OCI-LY7 (cell line): ENCODE results near the gene RNF212. TPM values are rescaled to one million over a fixed set of nuclear protein-coding genes. Genes with fewer than 3 reads are reported as not detected.

Source experiments
- BruUV-seq: library from RNA; stranded (reverse); fragments of 400-500 nt; replicated peaks from 2 replicates; lab custom pipeline; 2021; lab: Mats Ljungman, UMichigan
- CTCF ChIA-PET: fragments of 300-600 bp; sonication (Branson Sonifier 250); formaldehyde crosslinking; loops from one replicate; lab custom pipeline; 2022; ENCODE audit warnings: antibody characterized with exemption; ENCODE audit not compliant: unreplicated experiment; lab: Charles Lee
- POLR2A ChIA-PET: fragments of 300-600 bp; sonication (Branson Sonifier 250); formaldehyde crosslinking; loops from one replicate; lab custom pipeline; 2022; ENCODE audit warnings: antibody characterized with exemption; lab: Charles Lee
- DNase-seq: peaks from one replicate; pipeline ENCODE4 v3.0.0-alpha.2; 2015; ENCODE audit warnings: low spot score
- H2AFZ ChIP-seq: fragments of 200-600 bp; sonication (generic), shearing (Covaris generic); 2 replicates; pipeline ENCODE4 v1.6.1; 2014; ENCODE audit warnings: mild to moderate bottlenecking, antibody characterized with exemption, low read length, moderate library complexity
- H3K27ac ChIP-seq: fragments of 200-600 bp; sonication (generic); 2 replicates; pipeline ENCODE4 v1.5.1; 2014; ENCODE audit warnings: mixed run types, low read depth, mild to moderate bottlenecking, moderate library complexity, low read length, inconsistent platforms; ENCODE audit not compliant: poor library complexity, severe bottlenecking
- H3K36me3 ChIP-seq: fragments of 200-600 bp; sonication (generic); 2 replicates; pipeline ENCODE4 v1.6.1; 2014; ENCODE audit warnings: mild to moderate bottlenecking, antibody characterized with exemption, low read length, moderate library complexity, mixed read lengths; ENCODE audit not compliant: insufficient read depth
- H3K4me1 ChIP-seq: fragments of 200-600 bp; sonication (generic); 2 replicates; pipeline ENCODE4 v1.5.1; 2014; ENCODE audit warnings: mild to moderate bottlenecking, low read length; ENCODE audit not compliant: insufficient read depth, poor library complexity, severe bottlenecking
- H3K4me2 ChIP-seq: fragments of 200-600 bp; sonication (generic); 2 replicates; pipeline ENCODE4 v1.6.1; 2014; ENCODE audit warnings: mild to moderate bottlenecking, low read length
- H3K4me3 ChIP-seq: fragments of 200-600 bp; sonication (generic); 2 replicates; pipeline ENCODE4 v1.5.1; 2014; ENCODE audit warnings: mild to moderate bottlenecking, low read depth, low read length; ENCODE audit not compliant: poor library complexity, severe bottlenecking
- H3K79me2 ChIP-seq: fragments of 200-600 bp; sonication (generic); 2 replicates; pipeline ENCODE4 v1.6.1; 2016; ENCODE audit warnings: low read depth, mild to moderate bottlenecking, low read length, moderate library complexity, mixed read lengths; ENCODE audit not compliant: insufficient read depth
- H3K9me2 ChIP-seq: fragments of 200-600 bp; sonication (generic); 2 replicates; pipeline ENCODE4 v1.6.1; 2016; ENCODE audit warnings: mild to moderate bottlenecking, low read length, mixed read lengths; ENCODE audit not compliant: insufficient read depth
- H3K9me3 ChIP-seq: fragments of 200-600 bp; sonication (generic); 2 replicates; pipeline ENCODE4 v1.6.1; 2014; ENCODE audit warnings: mild to moderate bottlenecking, mixed run types, low read length, mixed read lengths
- H4K20me1 ChIP-seq: fragments of 200-600 bp; sonication (generic); 2 replicates; pipeline ENCODE4 v1.6.1; 2014; ENCODE audit warnings: mild to moderate bottlenecking, antibody characterized with exemption, low read length, moderate library complexity, mixed read lengths; ENCODE audit not compliant: insufficient read depth
- CTCF ChIP-seq: fragments of 200-600 bp; sonication (generic); conservative IDR thresholded peaks from 2 replicates; pipeline ENCODE4 v1.5.1; 2014; ENCODE audit warnings: mild to moderate bottlenecking, antibody characterized with exemption, low read length, moderate library complexity, mixed read lengths
- EZH2phosphoT487 ChIP-seq: fragments of 200-600 bp; sonication (generic); IDR thresholded peaks from 2 replicates; pipeline ENCODE4 v1.6.1; 2018; ENCODE audit warnings: low read depth, borderline replicate concordance, mild to moderate bottlenecking, mixed run types, antibody characterized with exemption, low read length, moderate library complexity, mixed read lengths
- intact Hi-C: fragments of 100-400 bp; cut with micrococcal nuclease; formaldehyde crosslinking; loops from one replicate; pipeline ENCODE4 v1.10.0; 2022; ENCODE audit not compliant: unreplicated experiment
- total RNA-seq, 2 experiments: library from RNA; depleted of rRNA in 1 of 2; stranded (reverse); fragments of >200 nt in 1 of 2; shearing (Covaris generic) in 1 of 2; gene quantifications; 2 replicates each; pipeline ENCODE4 v1.2.3, GENCODE V29; 2014 to 2022

Gene RNF212
- total RNA-seq, 2 experiments from 2014 or later, result not detected

GRCh38 chr4:1065732-1066131, 47.6 kb downstream of the RNF212 start:
- no peak overlapping the region for H3K4me3 ChIP-seq

GRCh38 chr4:1062419-1062818, 50.9 kb downstream of the RNF212 start:
- H3K36me3 ChIP-seq, result no peaks in the 10 kb centered on the region
- no peaks in the 10 kb centered on the region for H3K9me3 ChIP-seq
- POLR2A ChIA-PET, result no interaction called here
- H4K20me1 ChIP-seq, result no peaks in the 10 kb centered on the region
- no peak for DNase-seq
- H3K9me2 ChIP-seq, result no peaks in the 10 kb centered on the region
- H3K4me1 ChIP-seq, result no peaks in the 10 kb centered on the region
- no peaks in the 10 kb centered on the region for H3K79me2 ChIP-seq
- no peak for TF ChIP-seq CTCF
- no peak for TF ChIP-seq EZH2phosphoT487
- H2AFZ ChIP-seq, result no peak overlapping the region
- BruUV-seq, result no TSS peak
- no peak overlapping the region for H3K27ac ChIP-seq
- CTCF ChIA-PET, result no interaction called here
- intact Hi-C loops, result no loop called here
- no peak overlapping the region for H3K4me2 ChIP-seq
- no peak overlapping the region for H3K4me3 ChIP-seq

More at GRCh38 chr4:1065732-1066131, 47.6 kb downstream of the RNF212 start:
- CTCF ChIA-PET, result no interaction called here
- Histone ChIP-seq H2AFZ (no peak overlapping the region), H3K27ac (no peak overlapping the region), H3K9me3 (no peaks in the 10 kb centered on the region), H3K4me2 (no peak overlapping the region), H3K36me3 (no peaks in the 10 kb centered on the region), H3K9me2 (no peaks in the 10 kb centered on the region), H4K20me1 (no peaks in the 10 kb centered on the region), H3K4me1 (no peaks in the 10 kb centered on the region), H3K79me2 (no peaks in the 10 kb centered on the region)
- no TSS peak for BruUV-seq
- TF ChIP-seq CTCF, result no peak
- no peak for TF ChIP-seq EZH2phosphoT487
- intact Hi-C loops, result no loop called here
- DNase-seq, result no peak
- POLR2A ChIA-PET, result interaction anchor here (0.9 kb wide), 1 partner anchor 27 kb away, joined by 5 read pairs; no protein-coding TSS in a partner anchor

- no peak overlapping the region for H3K4me2 ChIP-seq
- H2AFZ ChIP-seq, result no peak overlapping the region
- ChIA-PET POLR2A (no interaction called here), CTCF (no interaction called here)
- no TSS peak for BruUV-seq
- no peaks in the 10 kb centered on the region for H3K36me3 ChIP-seq
- H3K79me2 ChIP-seq, result no peaks in the 10 kb centered on the region
- TF ChIP-seq EZH2phosphoT487 (no peak), CTCF (no peak)
- H4K20me1 ChIP-seq, result no peaks in the 10 kb centered on the region
- no peaks in the 10 kb centered on the region for H3K4me1 ChIP-seq
- no peak for DNase-seq
- H3K9me2 ChIP-seq, result no peaks in the 10 kb centered on the region
- H3K4me3 ChIP-seq, result no peak overlapping the region
- H3K27ac ChIP-seq, result no peak overlapping the region
- H3K9me3 ChIP-seq, result no peaks in the 10 kb centered on the region
- intact Hi-C loops, result no loop called here
These were observed 51.6 kb downstream of the RNF212 start for GRCh38 chr4:1061760-1062159.
